H9 (cell line): ENCODE measurements around the gene TMEM201. TPM values are rescaled to one million over a fixed set of nuclear protein-coding genes. Genes with fewer than 3 reads are reported as not detected.

ENCODE experiments used
- DNase-seq: peaks from one replicate; pipeline ENCODE4 v3.0.0-alpha.2; 2017
- H2AFZ ChIP-seq: one replicate; pipeline ENCODE4 v1.6.1; 2013; ENCODE audit warnings: mild to moderate bottlenecking, low read length, control low read depth, moderate library complexity
- H2AK5ac ChIP-seq: 2 replicates; pipeline ENCODE4 v1.6.1; 2013; ENCODE audit warnings: low read length, control low read depth, mixed read lengths; ENCODE audit not compliant: insufficient read length
- H2BK120ac ChIP-seq: one replicate; pipeline ENCODE4 v1.6.1; 2013; ENCODE audit warnings: low read depth, mild to moderate bottlenecking, low read length, control low read depth, inconsistent platforms; ENCODE audit not compliant: poor library complexity, severe bottlenecking
- H2BK12ac ChIP-seq: 2 replicates; pipeline ENCODE4 v1.6.1; 2013; ENCODE audit warnings: low read length, control low read depth, mixed read lengths, low read depth; ENCODE audit not compliant: insufficient read length
- H2BK15ac ChIP-seq: 2 replicates; pipeline ENCODE4 v1.6.1; 2013; ENCODE audit warnings: low read depth, low read length, control low read depth
- H2BK20ac ChIP-seq: one replicate; pipeline ENCODE4 v1.6.1; 2013; ENCODE audit warnings: low read depth, mild to moderate bottlenecking, low read length, control low read depth, inconsistent platforms; ENCODE audit not compliant: poor library complexity, severe bottlenecking
- H2BK5ac ChIP-seq: 2 replicates; pipeline ENCODE4 v1.6.1; 2013; ENCODE audit warnings: low read length, control low read depth, mixed read lengths; ENCODE audit not compliant: insufficient read length
- H3K14ac ChIP-seq: 2 replicates; pipeline ENCODE4 v1.6.1; 2013; ENCODE audit warnings: low read length, control low read depth; ENCODE audit not compliant: insufficient read depth
- H3K18ac ChIP-seq: 2 replicates; pipeline ENCODE4 v1.6.1; 2013; ENCODE audit warnings: low read depth, mild to moderate bottlenecking, mixed read lengths, low read length, control low read depth; ENCODE audit not compliant: insufficient read length
- H3K23ac ChIP-seq: 2 replicates; pipeline ENCODE4 v1.6.1; 2013; ENCODE audit warnings: low read length, control low read depth, mixed read lengths, low read depth; ENCODE audit not compliant: insufficient read length
- H3K23me2 ChIP-seq: 2 replicates; pipeline ENCODE4 v1.6.1; 2013; ENCODE audit warnings: low read depth, mild to moderate bottlenecking, mixed read lengths, low read length, control low read depth; ENCODE audit not compliant: insufficient read length, poor library complexity, severe bottlenecking
- H3K27ac ChIP-seq: 2 replicates; pipeline ENCODE4 v1.5.1; 2013; ENCODE audit warnings: low read length, control low read depth, mixed read lengths, low read depth; ENCODE audit not compliant: insufficient read length
- H3K27me3 ChIP-seq: 2 replicates; pipeline ENCODE4 v1.6.1; 2013; ENCODE audit warnings: low read length, control low read depth, inconsistent platforms; ENCODE audit not compliant: insufficient read depth
- H3K4ac ChIP-seq: 2 replicates; pipeline ENCODE4 v1.6.1; 2013; ENCODE audit warnings: low read depth, mild to moderate bottlenecking, control low read depth, inconsistent platforms, low read length, moderate library complexity
- H3K4me1 ChIP-seq: 2 replicates; pipeline ENCODE4 v1.6.1; 2013; ENCODE audit warnings: low read length, control low read depth, inconsistent platforms; ENCODE audit not compliant: insufficient read depth
- H3K4me2 ChIP-seq: 2 replicates; pipeline ENCODE4 v1.6.1; 2013; ENCODE audit warnings: low read length, control low read depth, mixed read lengths; ENCODE audit not compliant: insufficient read length, insufficient read depth
- H3K56ac ChIP-seq: 2 replicates; pipeline ENCODE4 v1.6.1; 2013; ENCODE audit warnings: low read depth, mild to moderate bottlenecking, mixed read lengths, low read length, control low read depth; ENCODE audit not compliant: insufficient read length
- H3K79me1 ChIP-seq: 2 replicates; pipeline ENCODE4 v1.6.1; 2013; ENCODE audit warnings: low read depth, mild to moderate bottlenecking, moderate library complexity, low read length, control low read depth, inconsistent platforms; ENCODE audit not compliant: insufficient read depth, poor library complexity, severe bottlenecking
- H3K79me2 ChIP-seq: 2 replicates; pipeline ENCODE4 v1.6.1; 2013; ENCODE audit warnings: low read length, control low read depth, inconsistent platforms; ENCODE audit not compliant: insufficient read depth
- H3K9ac ChIP-seq: 2 replicates; pipeline ENCODE4 v1.6.1; 2013; ENCODE audit warnings: low read length, control low read depth, mixed read lengths; ENCODE audit not compliant: insufficient read length; ENCODE audit errors: extremely low read depth
- H3K9me3 ChIP-seq: one replicate; pipeline ENCODE4 v1.6.1; 2013; ENCODE audit warnings: low read depth, low read length, inconsistent platforms; ENCODE audit not compliant: control insufficient read depth
- H3T11ph ChIP-seq: one replicate; pipeline ENCODE4 v1.6.1; 2013; ENCODE audit warnings: mild to moderate bottlenecking, low read length, control low read depth, inconsistent platforms
- H4K20me1 ChIP-seq: one replicate; pipeline ENCODE4 v1.6.1; 2013; ENCODE audit not compliant: control insufficient read depth, insufficient read length, insufficient read depth
- H4K5ac ChIP-seq: 2 replicates; pipeline ENCODE4 v1.6.1; 2013; ENCODE audit warnings: low read depth, mild to moderate bottlenecking, mixed read lengths, low read length, control low read depth; ENCODE audit not compliant: insufficient read length
- H4K8ac ChIP-seq: replicated peaks from 2 replicates; pipeline ENCODE4 v1.6.1; 2013; ENCODE audit warnings: low read length, control low read depth, mixed read lengths, low read depth; ENCODE audit not compliant: insufficient read length
- H4K91ac ChIP-seq: 2 replicates; pipeline ENCODE4 v1.6.1; 2013; ENCODE audit warnings: low read depth, mild to moderate bottlenecking, moderate library complexity, mixed read lengths, low read length, control low read depth; ENCODE audit not compliant: insufficient read length
- H3K27ac Mint-ChIP-seq, 3 experiments: 2 replicates in 2 of 3; 3 replicates in 1 of 3; pipeline ENCODE4 v1.8.0; 2020 to 2021; ENCODE audit warnings: mixed read lengths in 3 of 3, mild to moderate bottlenecking in 1 of 3, moderate library complexity in 1 of 3
- H3K27me3 Mint-ChIP-seq: 2 replicates; pipeline ENCODE4 v1.8.0; 2021; ENCODE audit warnings: low read depth, mild to moderate bottlenecking, moderate library complexity, mixed read lengths
- H3K36me3 Mint-ChIP-seq, 3 experiments: 2 replicates in 2 of 3; 3 replicates in 1 of 3; pipeline ENCODE4 v1.8.0; 2020 to 2021; ENCODE audit warnings: low read depth in 3 of 3, mixed read lengths in 3 of 3; ENCODE audit not compliant: insufficient read depth in 1 of 3
- H3K4me1 Mint-ChIP-seq, 2 experiments: 2 replicates each; pipeline ENCODE4 v1.8.0; 2020; ENCODE audit warnings: mixed read lengths in 2 of 2
- H3K4me3 Mint-ChIP-seq, 2 experiments: 2 replicates in 1 of 2; 3 replicates in 1 of 2; pipeline ENCODE4 v1.8.0; 2020 to 2021; ENCODE audit warnings: mild to moderate bottlenecking in 2 of 2, mixed read lengths in 2 of 2, moderate library complexity in 1 of 2
- H3K9me3 Mint-ChIP-seq, 2 experiments: 2 replicates in 1 of 2; 3 replicates in 1 of 2; pipeline ENCODE4 v1.8.0; 2020; ENCODE audit warnings: mild to moderate bottlenecking in 2 of 2, mixed read lengths in 2 of 2, moderate library complexity in 1 of 2
- CTCF ChIP-seq: fragments of 200-600 bp; sonication (generic); conservative IDR thresholded peaks from 3 replicates; pipeline ENCODE4 v1.8.0; 2021; ENCODE audit warnings: antibody characterized with exemption, mild to moderate bottlenecking
- WGBS: extraction: QIAGEN DNeasy Blood & Tissue Kit; methylation state at CpG from one replicate; pipeline ENCODE4 v1.1.7; 2013; ENCODE audit warnings: missing lambda C conversion rate, low lambda C conversion rate, mixed read lengths; ENCODE audit not compliant: insufficient read length; ENCODE audit errors: extremely low coverage; 5-methylcytosine and 5-hydroxymethylcytosine counted together
- total RNA-seq: library from RNA; stranded (reverse); gene quantifications from 2 replicates; pipeline ENCODE4 v1.2.1, GENCODE V29; 2021

Gene TMEM201
- total RNA-seq, 1 experiment from 2014 or later = 31.0 TPM

DNA sequence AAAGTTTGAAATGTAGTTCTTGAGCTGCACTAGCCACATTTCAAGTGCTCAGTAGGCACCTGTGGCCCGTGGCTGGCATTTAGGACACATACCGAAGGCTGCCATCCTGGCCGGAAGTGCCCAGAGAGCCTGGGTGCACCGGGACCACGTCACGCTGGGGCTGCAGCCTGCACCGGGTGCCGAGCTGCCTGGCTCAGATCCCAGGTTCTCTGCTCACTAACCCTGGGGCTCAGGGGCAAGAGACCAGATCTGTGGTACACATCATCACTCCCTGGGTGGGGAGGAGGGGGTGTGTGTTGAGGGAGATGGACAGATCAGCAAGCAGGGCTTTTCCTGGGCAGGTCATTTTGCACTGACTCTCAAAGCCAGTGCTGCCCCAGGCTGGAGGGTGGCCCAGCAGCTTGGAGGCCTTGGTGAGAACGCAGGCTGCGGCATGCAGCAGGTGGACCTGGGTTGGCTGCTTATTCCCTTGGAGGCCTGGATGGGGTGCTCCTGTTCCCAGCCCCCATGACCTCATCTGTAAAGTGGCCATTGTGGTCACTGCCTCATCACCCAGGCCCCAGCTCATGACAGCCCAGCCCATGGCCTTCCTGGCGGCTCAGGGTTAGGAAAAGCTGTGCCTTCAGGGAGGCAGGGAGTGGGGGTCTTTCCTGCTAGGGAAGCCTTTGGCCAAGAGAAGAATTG lies 23.6 kb downstream of the TMEM201 start:
- H2BK5ac ChIP-seq = no peak overlapping the region
- H3K27me3 ChIP-seq = no peaks in the 10 kb centered on the region
- WGBS = no CpG with 5 or more reads among the region's 11 CpGs
- Mint-ChIP-seq H3K9me3 (no peaks in the 10 kb centered on the region), H3K4me3 (no peak overlapping the region), H3K4me1 (peaks cover 0 to 3% of the 10 kb centered on the region in 2 experiments; a peak in 1 of 4 replicates), H3K36me3 (peaks cover 3 to 36% (median 25%) of the 10 kb centered on the region in 3 experiments; a peak in 6 of 7 replicates), H3K27ac (no peak overlapping the region), H3K27me3 (peaks cover 2% of the 10 kb centered on the region; the same call in 1 of the 2 replicates)
- no peak overlapping the region for H3K4me2 ChIP-seq
- H4K8ac ChIP-seq = no peak overlapping the region
- H2BK20ac ChIP-seq = no peak overlapping the region
- no peak overlapping the region for H2AFZ ChIP-seq
- H3K23me2 ChIP-seq = no peaks in the 10 kb centered on the region
- H2BK120ac ChIP-seq = no peak overlapping the region
- H3K79me2 ChIP-seq = no peaks in the 10 kb centered on the region
- H3K14ac ChIP-seq = no peak overlapping the region
- no peaks in the 10 kb centered on the region for H4K20me1 ChIP-seq
- H3K27ac ChIP-seq = no peak overlapping the region
- DNase-seq = no peak
- H3K56ac ChIP-seq = no peak overlapping the region
- H3K9ac ChIP-seq = no peak overlapping the region
- H2BK15ac ChIP-seq = no peak overlapping the region
- no peak overlapping the region for H2BK12ac ChIP-seq
- H3K18ac ChIP-seq = no peak overlapping the region
- no peak overlapping the region for H2AK5ac ChIP-seq
- H3K9me3 ChIP-seq = no peaks in the 10 kb centered on the region
- no peak overlapping the region for H3T11ph ChIP-seq
- no peak overlapping the region for H4K5ac ChIP-seq
- H4K91ac ChIP-seq = no peak overlapping the region
- H3K23ac ChIP-seq = no peak overlapping the region
- no peaks in the 10 kb centered on the region for H3K79me1 ChIP-seq
- TF ChIP-seq CTCF = no peak
- H3K4me1 ChIP-seq = no peaks in the 10 kb centered on the region
- no peak overlapping the region for H3K4ac ChIP-seq
